BJ (cell line): ENCODE data around the gene PRSS38. TPM values are rescaled to one million over a fixed set of nuclear protein-coding genes. Genes with fewer than 3 reads are reported as not detected.

Experiments used
- CTCF ChIA-PET: fragments of 350-600 bp; formaldehyde crosslinking; extraction: SDS; loops from one replicate; lab custom pipeline; 2021; ENCODE audit warnings: antibody characterized with exemption, inconsistent platforms; lab: Yijun Ruan, JAX
- POLR2A ChIA-PET: fragments of 300-600 bp; sonication (Branson Sonifier 250); formaldehyde crosslinking; extraction: SDS; loops from one replicate; lab custom pipeline; 2021; ENCODE audit warnings: antibody characterized with exemption; lab: Charles Lee
- DNase-seq: peaks from one replicate; pipeline ENCODE4 v3.0.0-alpha.2; 2011; ENCODE audit warnings: low read depth
- H3K27me3 ChIP-seq: 2 replicates; pipeline ENCODE4 v1.6.0; 2011; ENCODE audit warnings: low read length; ENCODE audit not compliant: control insufficient read depth, insufficient read depth
- H3K36me3 ChIP-seq: 2 replicates; pipeline ENCODE4 v1.5.1; 2011; ENCODE audit warnings: low read length; ENCODE audit not compliant: control insufficient read depth, insufficient read depth
- H3K4me3 ChIP-seq: 2 replicates; pipeline ENCODE4 v1.5.1; 2011; ENCODE audit warnings: low read depth, mild to moderate bottlenecking, control low read depth, low read length
- CTCF ChIP-seq: IDR thresholded peaks from 2 replicates; pipeline ENCODE4 v1.5.1; 2011; ENCODE audit warnings: low read depth, mild to moderate bottlenecking, control low read depth, inconsistent platforms, low read length, moderate library complexity; ENCODE audit not compliant: insufficient read depth
- polyA plus RNA-seq: library from polyadenylated mRNA; depleted of rRNA; stranded (reverse); fragments of >200 nt; gene quantifications from 2 replicates; pipeline ENCODE4 v1.2.3, GENCODE V29; 2011

Gene PRSS38
- polyA plus RNA-seq, 1 experiment, result not detected

- TF ChIP-seq CTCF, result no peak
- CTCF ChIA-PET, result interaction anchor here (1.2 kb wide), 1 partner anchor 167 kb away, joined by 3 read pairs; no protein-coding TSS in a partner anchor
- Histone ChIP-seq H3K27me3 (no peaks in the 10 kb centered on the region), H3K36me3 (peaks cover 9% of the 10 kb centered on the region), H3K4me3 (no peak overlapping the region)
- POLR2A ChIA-PET, result no interaction called here
- no peak for DNase-seq
These were observed 36.4 kb upstream of the PRSS38 start for GRCh38 chr1:227779021-227779441.

DNA sequence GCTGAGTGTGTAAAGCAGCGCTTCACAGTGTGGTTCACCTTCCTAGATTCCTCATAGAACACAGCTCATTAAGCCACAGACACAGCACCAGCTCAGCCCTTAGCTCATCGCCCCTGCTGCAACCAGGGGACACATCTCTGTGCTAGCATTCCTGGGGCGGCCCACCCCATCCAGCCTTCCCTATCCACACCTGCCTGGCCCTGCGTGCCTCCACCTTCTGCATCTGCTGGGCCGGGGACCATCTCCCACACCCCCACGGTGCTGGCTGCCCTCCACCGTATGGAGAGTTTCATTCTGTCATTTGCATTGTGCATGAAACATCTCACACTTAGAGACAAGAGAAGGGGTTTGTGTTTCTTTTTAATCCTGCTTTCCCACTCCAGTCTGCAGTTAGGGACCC, 35.8 kb upstream of the PRSS38 start:
- H3K36me3 ChIP-seq, result peaks cover 5% of the 10 kb centered on the region; the same call in 1 of the 2 replicates
- POLR2A ChIA-PET, result no interaction called here
- CTCF ChIA-PET, result interaction anchor here (1.2 to 1.5 kb wide), 2 partner anchors 10 to 166 kb away, joined by 3 to 4 read pairs; no protein-coding TSS in a partner anchor
- DNase-seq, result no peak
- TF ChIP-seq CTCF, result no peak
- no peak overlapping the region for H3K4me3 ChIP-seq
- no peaks in the 10 kb centered on the region for H3K27me3 ChIP-seq

DNA sequence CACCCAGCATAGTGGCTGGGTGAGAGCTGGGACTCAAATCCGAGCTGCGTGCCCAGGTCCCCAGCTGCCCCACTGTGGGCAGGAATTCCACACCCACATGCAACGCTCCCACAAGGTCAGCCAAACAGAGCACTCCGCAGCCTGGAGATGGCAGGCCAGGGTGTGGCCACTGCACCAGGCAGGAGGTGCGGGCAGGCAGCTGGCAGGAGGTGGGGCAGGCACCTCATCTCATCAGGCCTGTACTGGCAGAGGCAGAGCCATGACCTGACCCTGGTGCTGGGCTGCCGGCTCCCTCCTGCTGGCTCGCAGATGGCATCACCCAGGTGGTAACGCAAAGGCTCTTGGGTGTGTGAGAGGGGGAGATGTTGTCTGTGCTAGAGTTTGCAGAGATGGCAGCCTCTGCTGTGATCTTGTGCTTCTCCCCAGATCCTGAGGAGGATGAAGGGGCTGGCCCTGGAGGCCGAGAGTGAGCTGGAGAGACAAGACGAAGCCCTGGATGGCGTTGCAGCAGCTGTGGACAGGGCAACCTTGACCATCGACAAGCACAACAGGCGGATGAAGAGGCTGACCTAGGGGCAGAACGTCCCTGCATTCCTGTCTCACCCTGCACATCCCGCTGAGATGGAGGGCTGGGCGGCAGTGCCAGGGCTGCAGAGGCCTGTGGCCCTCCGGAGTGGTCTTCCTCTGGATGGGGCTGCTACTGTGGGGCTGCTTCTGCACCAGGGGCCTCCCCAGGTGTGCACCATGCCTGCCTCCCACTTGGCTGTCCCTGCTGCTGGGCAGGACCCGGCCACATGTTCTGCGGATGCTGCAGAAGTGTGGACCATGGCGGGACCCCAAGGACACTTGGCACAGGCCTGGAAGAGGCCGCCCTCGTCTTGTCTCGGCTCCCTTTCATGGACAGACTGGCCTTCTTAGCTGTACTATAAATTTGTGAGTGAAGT, 35.1 kb upstream of the PRSS38 start:
- POLR2A ChIA-PET, result no interaction called here

DNA sequence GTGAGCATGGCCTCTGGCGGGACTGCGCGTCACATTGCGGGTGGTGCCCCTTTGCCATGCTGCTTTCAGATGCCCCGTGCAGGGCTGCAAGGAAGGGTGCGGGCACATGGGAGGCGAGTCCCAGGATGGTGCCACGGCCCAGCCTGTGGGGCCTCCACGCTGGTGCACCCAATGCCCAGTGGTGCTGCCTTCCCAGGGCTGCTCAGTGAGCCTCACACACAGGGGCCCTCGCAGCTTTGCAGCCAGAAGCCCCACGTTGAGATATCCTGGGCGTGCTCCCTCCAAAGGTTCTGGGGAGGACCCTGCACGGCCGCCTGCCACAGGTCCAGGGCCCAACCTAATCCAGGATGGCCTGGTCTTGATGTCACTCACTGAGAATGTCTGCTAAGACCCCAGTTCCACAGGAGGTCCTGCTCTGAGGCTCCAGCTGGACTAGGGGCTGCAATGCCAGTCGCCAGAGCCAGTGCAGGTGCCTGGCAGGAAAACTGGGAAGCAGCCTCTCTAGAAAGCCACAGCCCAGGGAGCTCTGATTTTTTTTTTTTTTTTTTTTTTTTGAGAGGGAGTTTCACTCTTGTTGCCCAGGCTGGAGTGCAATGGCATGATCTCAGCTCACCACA, 34.1 kb upstream of the PRSS38 start:
- no peak for TF ChIP-seq CTCF
- Histone ChIP-seq H3K27me3 (0 out of 2 replicates have a peak, but pooled peaks cover 1% of the 10 kb centered on the region), H3K36me3 (peaks cover 4% of the 10 kb centered on the region; the same call in 1 of the 2 replicates), H3K4me3 (no peak overlapping the region)
- POLR2A ChIA-PET, result no interaction called here
- no peak for DNase-seq
- CTCF ChIA-PET, result interaction anchor here (1.5 kb wide), 1 partner anchor 8 kb away, joined by 4 read pairs; no protein-coding TSS in a partner anchor

More for the DNA sequence above, 35.1 kb upstream of the PRSS38 start:
- H3K27me3 ChIP-seq, result no peaks in the 10 kb centered on the region
- H3K36me3 ChIP-seq, result peaks cover 5% of the 10 kb centered on the region; the same call in 1 of the 2 replicates
- TF ChIP-seq CTCF, result no peak
- H3K4me3 ChIP-seq, result no peak overlapping the region
- CTCF ChIA-PET, result interaction anchor here (1.2 to 1.5 kb wide), 2 partner anchors 9 to 165 kb away, joined by 3 to 4 read pairs; no protein-coding TSS in a partner anchor
- DNase-seq, result no peak
